ENCODE data around the gene FREM1. TPM values are rescaled to one million over a fixed set of nuclear protein-coding genes. Genes with fewer than 3 reads are reported as not detected.

Gene FREM1, protein sequence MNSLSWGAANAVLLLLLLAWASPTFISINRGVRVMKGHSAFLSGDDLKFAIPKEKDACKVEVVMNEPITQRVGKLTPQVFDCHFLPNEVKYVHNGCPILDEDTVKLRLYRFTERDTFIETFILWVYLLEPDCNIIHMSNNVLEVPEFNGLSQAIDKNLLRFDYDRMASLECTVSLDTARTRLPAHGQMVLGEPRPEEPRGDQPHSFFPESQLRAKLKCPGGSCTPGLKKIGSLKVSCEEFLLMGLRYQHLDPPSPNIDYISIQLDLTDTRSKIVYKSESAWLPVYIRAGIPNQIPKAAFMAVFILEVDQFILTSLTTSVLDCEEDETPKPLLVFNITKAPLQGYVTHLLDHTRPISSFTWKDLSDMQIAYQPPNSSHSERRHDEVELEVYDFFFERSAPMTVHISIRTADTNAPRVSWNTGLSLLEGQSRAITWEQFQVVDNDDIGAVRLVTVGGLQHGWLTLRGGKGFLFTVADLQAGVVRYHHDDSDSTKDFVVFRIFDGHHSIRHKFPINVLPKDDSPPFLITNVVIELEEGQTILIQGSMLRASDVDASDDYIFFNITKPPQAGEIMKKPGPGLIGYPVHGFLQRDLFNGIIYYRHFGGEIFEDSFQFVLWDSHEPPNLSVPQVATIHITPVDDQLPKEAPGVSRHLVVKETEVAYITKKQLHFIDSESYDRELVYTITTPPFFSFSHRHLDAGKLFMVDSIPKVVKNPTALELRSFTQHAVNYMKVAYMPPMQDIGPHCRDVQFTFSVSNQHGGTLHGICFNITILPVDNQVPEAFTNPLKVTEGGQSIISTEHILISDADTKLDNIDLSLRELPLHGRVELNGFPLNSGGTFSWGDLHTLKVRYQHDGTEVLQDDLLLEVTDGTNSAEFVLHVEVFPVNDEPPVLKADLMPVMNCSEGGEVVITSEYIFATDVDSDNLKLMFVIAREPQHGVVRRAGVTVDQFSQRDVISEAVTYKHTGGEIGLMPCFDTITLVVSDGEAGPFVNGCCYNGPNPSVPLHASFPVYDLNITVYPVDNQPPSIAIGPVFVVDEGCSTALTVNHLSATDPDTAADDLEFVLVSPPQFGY (N-terminal part only)
- total RNA-seq = 0.07 and 0.27 TPM in 2 replicates

DNA sequence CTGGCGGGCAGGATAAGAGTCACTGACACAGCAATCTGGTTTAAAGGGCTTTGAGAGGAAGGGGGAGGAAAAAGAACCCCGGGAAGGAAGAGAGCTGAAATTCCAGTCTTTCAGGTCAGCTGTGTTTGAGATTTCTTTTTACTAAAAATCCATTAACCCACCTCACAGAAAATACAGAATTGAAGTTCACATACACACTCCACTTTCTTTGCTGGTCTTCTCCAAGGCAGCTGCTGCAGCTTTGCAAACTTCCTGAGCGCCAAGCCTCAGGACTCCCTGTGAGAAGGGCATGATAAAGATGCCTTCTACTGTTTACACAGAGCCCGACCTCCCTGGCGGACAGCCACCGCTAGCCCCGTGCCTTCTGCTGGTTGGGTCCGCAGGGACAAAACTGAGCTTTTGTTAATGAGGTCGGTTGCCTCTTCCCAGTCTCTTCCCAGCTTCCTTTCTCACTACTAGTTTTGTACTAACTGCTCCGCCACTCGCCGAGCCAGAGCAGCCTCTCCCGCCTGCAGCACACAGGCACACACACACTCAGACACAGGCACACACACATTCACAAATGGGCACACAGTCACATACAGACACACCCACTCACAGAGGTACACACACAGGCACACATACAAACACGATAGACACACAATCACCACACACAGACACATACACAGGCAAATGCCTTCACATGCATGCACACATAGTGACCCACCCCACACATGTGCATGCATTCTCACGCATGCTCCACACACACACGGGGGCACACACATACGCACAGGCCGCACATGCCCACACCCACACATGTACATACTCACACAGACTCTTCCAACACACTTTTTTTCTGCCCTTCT lies at the start of gene FREM1:
FREM1 (minus strand) TSS at position 468 of the 845 bp plus-strand sequence. CDS start 41,451 bp downstream, outside the sequence.

DNA sequence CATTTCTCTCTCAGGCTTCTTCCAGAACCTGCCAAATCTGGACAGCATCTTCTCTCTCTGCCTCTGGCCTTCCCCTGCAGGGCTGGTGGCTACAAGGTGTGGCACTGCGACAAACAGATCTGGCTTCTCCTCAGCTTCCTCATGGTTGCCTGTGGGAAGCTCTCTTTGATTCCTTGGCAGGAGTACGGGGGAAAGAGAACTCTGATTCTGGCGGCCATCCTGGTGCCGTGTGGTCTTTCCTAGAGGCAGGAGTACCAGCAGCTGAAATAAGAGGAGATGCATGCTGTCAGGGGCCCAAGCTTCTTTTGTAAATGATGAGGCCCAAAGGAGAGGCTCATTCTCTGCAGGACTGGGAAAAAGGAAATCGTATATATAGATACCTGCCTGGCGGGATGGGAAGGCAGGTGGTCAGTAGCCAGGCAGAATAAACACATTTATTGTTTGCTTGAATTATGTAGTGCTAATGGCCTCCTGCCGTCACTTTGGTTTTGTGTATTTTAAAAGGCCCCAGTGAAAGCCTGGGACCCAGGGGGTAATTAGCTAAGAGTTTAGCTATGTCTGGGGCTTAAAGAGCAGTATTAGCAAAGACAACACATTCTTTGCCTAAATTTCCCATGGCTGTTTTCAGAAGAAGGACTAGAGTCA lies 187.7 kb downstream of the FREM1 start, which contains the start of gene CER1:
CER1 (minus strand) TSS at position 343 of the 645 bp plus-strand sequence; CDS start at position 282, 61 bp downstream.

DNA sequence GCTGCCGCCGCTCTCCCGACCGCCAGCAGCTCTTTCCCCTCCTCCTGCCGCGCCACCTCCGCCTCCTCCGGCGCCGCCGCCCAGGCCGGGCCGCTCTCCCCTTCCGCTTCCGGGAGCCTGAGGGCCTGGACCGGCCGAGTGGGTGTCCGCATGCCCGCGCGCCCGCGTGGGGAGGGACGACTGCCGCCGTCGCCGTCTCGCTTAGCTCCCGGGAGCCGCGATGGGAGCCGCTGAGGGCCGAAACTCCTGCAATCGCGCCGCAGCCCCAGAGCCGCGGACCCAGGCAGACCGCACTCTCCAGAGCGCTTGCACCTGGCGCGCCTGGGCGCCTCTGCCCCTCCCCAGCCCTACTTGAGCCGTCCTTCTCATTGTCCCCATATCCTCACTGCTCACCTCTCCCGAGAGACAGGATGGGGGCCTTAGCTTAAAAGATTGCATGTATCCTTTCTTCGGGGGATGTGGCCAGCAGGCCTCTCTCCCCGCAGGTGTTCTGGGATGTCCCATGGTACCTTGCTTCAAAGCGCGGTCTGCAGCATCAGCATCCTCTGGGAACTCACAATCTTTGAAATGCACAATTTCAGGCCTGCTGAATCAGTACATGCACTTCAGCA lies 216.9 kb downstream of the FREM1 start, which contains the start of gene ZDHHC21:
ZDHHC21 (minus strand) TSS at position 182 of the 611 bp plus-strand sequence. CDS start 19,092 bp downstream, outside the sequence.

Small RNA genes lying within 50 kb of the gene (small RNA-seq; reads per million reads assigned to genes)
- not detected for gene RNU6-1260P

Other genes with a start within 250 kb of the FREM1 start
- gene ZDHHC21, start 217.0 kb downstream of the FREM1 start, total RNA-seq = 54.0 and 61.3 TPM in 2 replicates
- not detected in 2 replicates for gene CER1, start 187.7 kb downstream of the FREM1 start, total RNA-seq

All from thoracic aorta endothelial cell (primary cell).